MG63 (cell line): ENCODE measurements around the gene NFIB. TPM values are rescaled to one million over a fixed set of nuclear protein-coding genes. Genes with fewer than 3 reads are reported as not detected.

ENCODE experiments used
- DNase-seq: peaks from one replicate; pipeline ENCODE4 v3.0.0-alpha.2; 2020
- H3K27me3 ChIP-seq: fragments of 250-450 bp; sonication (Bioruptor Pico); 2 replicates; pipeline ENCODE4 v1.5.1; 2020; ENCODE audit warnings: mild to moderate bottlenecking, moderate library complexity
- H3K36me3 ChIP-seq: fragments of 250-450 bp; sonication (Bioruptor Pico); 2 replicates; pipeline ENCODE4 v1.5.1; 2020; ENCODE audit warnings: mild to moderate bottlenecking, moderate library complexity
- H3K4me3 ChIP-seq: fragments of 250-450 bp; sonication (Bioruptor Pico); 2 replicates; pipeline ENCODE4 v1.5.1; 2020; ENCODE audit warnings: mild to moderate bottlenecking, moderate library complexity
- H3K9me3 ChIP-seq: fragments of 250-450 bp; sonication (Bioruptor Pico); 2 replicates; pipeline ENCODE4 v1.5.1; 2020; ENCODE audit warnings: mild to moderate bottlenecking, moderate library complexity
- total RNA-seq: library from RNA; depleted of rRNA; stranded (reverse); fragments of >200 nt; shearing (Covaris generic); gene quantifications from 2 replicates; pipeline ENCODE4 v1.2.3, GENCODE V29; 2014; ENCODE audit warnings: low replicate concordance

NFIB gene
- total RNA-seq, 1 experiment from 2014 or later, result 47.3 TPM

- H3K27me3 ChIP-seq, result no peaks in the 10 kb centered on the region
- H3K4me3 ChIP-seq, result no peak overlapping the region
- no peaks in the 10 kb centered on the region for H3K9me3 ChIP-seq
- peak; percentile 96 for DNase-seq
- peaks cover 61% of the 10 kb centered on the region for H3K36me3 ChIP-seq
These were observed 35.6 kb downstream of the NFIB start for GRCh38 chr9:14278291-14278721.

GRCh38 chr9:14277761-14278160 lies 36.2 kb downstream of the NFIB start:
- Histone ChIP-seq H3K36me3 (peaks cover 58% of the 10 kb centered on the region), H3K9me3 (no peaks in the 10 kb centered on the region), H3K4me3 (no peak overlapping the region), H3K27me3 (no peaks in the 10 kb centered on the region)
- no peak for DNase-seq

- peak; percentile 83 for DNase-seq
- Histone ChIP-seq H3K27me3 (no peaks in the 10 kb centered on the region), H3K36me3 (peaks cover 53% of the 10 kb centered on the region), H3K9me3 (no peaks in the 10 kb centered on the region), H3K4me3 (no peak overlapping the region)
These were observed 36.7 kb downstream of the NFIB start for GRCh38 chr9:14277244-14277643.

GRCh38 chr9:14275331-14275730 lies 38.6 kb downstream of the NFIB start:
- peaks cover 44% of the 10 kb centered on the region for H3K36me3 ChIP-seq
- no peak overlapping the region for H3K4me3 ChIP-seq
- H3K27me3 ChIP-seq, result no peaks in the 10 kb centered on the region
- DNase-seq, result no peak
- H3K9me3 ChIP-seq, result no peaks in the 10 kb centered on the region

- H3K4me3 ChIP-seq, result no peak overlapping the region
- peaks cover 34% of the 10 kb centered on the region for H3K36me3 ChIP-seq
- no peak for DNase-seq
- no peaks in the 10 kb centered on the region for H3K9me3 ChIP-seq
- H3K27me3 ChIP-seq, result no peaks in the 10 kb centered on the region
These were observed 40.2 kb downstream of the NFIB start for GRCh38 chr9:14273696-14274121.

GRCh38 chr9:14272927-14273528 lies 40.9 kb downstream of the NFIB start:
- no peak overlapping the region for H3K4me3 ChIP-seq
- peaks cover 37% of the 10 kb centered on the region for H3K36me3 ChIP-seq
- no peak for DNase-seq
- H3K27me3 ChIP-seq, result no peaks in the 10 kb centered on the region
- H3K9me3 ChIP-seq, result no peaks in the 10 kb centered on the region

- Histone ChIP-seq H3K36me3 (peaks cover 39% of the 10 kb centered on the region), H3K4me3 (no peak overlapping the region), H3K9me3 (no peaks in the 10 kb centered on the region), H3K27me3 (no peaks in the 10 kb centered on the region)
- peak; percentile 97 for DNase-seq
These were observed 42.8 kb downstream of the NFIB start for GRCh38 chr9:14271093-14271673.

GRCh38 chr9:14270358-14271092 lies 43.4 kb downstream of the NFIB start:
- Histone ChIP-seq H3K4me3 (no peak overlapping the region), H3K9me3 (no peaks in the 10 kb centered on the region), H3K27me3 (no peaks in the 10 kb centered on the region), H3K36me3 (peaks cover 43% of the 10 kb centered on the region)
- no peak for DNase-seq

- no peak for DNase-seq
- Histone ChIP-seq H3K4me3 (no peak overlapping the region), H3K9me3 (no peaks in the 10 kb centered on the region), H3K27me3 (no peaks in the 10 kb centered on the region), H3K36me3 (peaks cover 38% of the 10 kb centered on the region)
These were observed 44.0 kb downstream of the NFIB start for GRCh38 chr9:14269916-14270315.

GRCh38 chr9:14263707-14264483 lies 50.0 kb downstream of the NFIB start:
- H3K36me3 ChIP-seq, result peaks cover 53% of the 10 kb centered on the region
- no peak overlapping the region for H3K4me3 ChIP-seq
- no peaks in the 10 kb centered on the region for H3K27me3 ChIP-seq
- DNase-seq, result no peak
- H3K9me3 ChIP-seq, result no peaks in the 10 kb centered on the region

- no peak for DNase-seq
- Histone ChIP-seq H3K36me3 (peaks cover 45% of the 10 kb centered on the region), H3K27me3 (no peaks in the 10 kb centered on the region), H3K9me3 (no peaks in the 10 kb centered on the region), H3K4me3 (no peak overlapping the region)
These were observed 51.1 kb downstream of the NFIB start for GRCh38 chr9:14262827-14263226.

GRCh38 chr9:14261616-14262015 lies 52.3 kb downstream of the NFIB start:
- H3K4me3 ChIP-seq, result no peak overlapping the region
- no peaks in the 10 kb centered on the region for H3K27me3 ChIP-seq
- H3K9me3 ChIP-seq, result no peaks in the 10 kb centered on the region
- peaks cover 38% of the 10 kb centered on the region for H3K36me3 ChIP-seq
- no peak for DNase-seq

- no peak overlapping the region for H3K4me3 ChIP-seq
- DNase-seq, result peak; percentile 74
- H3K27me3 ChIP-seq, result no peaks in the 10 kb centered on the region
- H3K9me3 ChIP-seq, result no peaks in the 10 kb centered on the region
- peaks cover 34% of the 10 kb centered on the region for H3K36me3 ChIP-seq
These were observed 53.8 kb downstream of the NFIB start for GRCh38 chr9:14260101-14260500.

- no peak for DNase-seq
- no peak overlapping the region for H3K4me3 ChIP-seq
- H3K27me3 ChIP-seq, result no peaks in the 10 kb centered on the region
- peaks cover 40% of the 10 kb centered on the region for H3K36me3 ChIP-seq
- H3K9me3 ChIP-seq, result no peaks in the 10 kb centered on the region
These were observed 55.2 kb downstream of the NFIB start for GRCh38 chr9:14258660-14259239.

- no peaks in the 10 kb centered on the region for H3K9me3 ChIP-seq
- no peak for DNase-seq
- peaks cover 37% of the 10 kb centered on the region for H3K36me3 ChIP-seq
- no peak overlapping the region for H3K4me3 ChIP-seq
- H3K27me3 ChIP-seq, result no peaks in the 10 kb centered on the region
These were observed 55.8 kb downstream of the NFIB start for GRCh38 chr9:14258156-14258555.

GRCh38 chr9:14256588-14256987 lies 57.4 kb downstream of the NFIB start:
- peak; percentile 55 for DNase-seq
- H3K9me3 ChIP-seq, result no peaks in the 10 kb centered on the region
- H3K36me3 ChIP-seq, result peaks cover 30% of the 10 kb centered on the region
- no peak overlapping the region for H3K4me3 ChIP-seq
- H3K27me3 ChIP-seq, result no peaks in the 10 kb centered on the region
